Measurements from ENCODE around the gene SLC16A10.

Gene SLC16A10

GRCh38 chr6:111204305-111204704 lies 117.0 kb downstream of the SLC16A10 start:
- TF ChIP-seq ARNT (IDR thresholded peaks at IDR 0.05) = no peak
- TF ChIP-seq HDGF (IDR thresholded peaks at IDR 0.05; ENCODE audit: borderline replicate concordance) = no peak
- TF ChIP-seq CTBP1 (IDR thresholded peaks at IDR 0.05; ENCODE audit: borderline replicate concordance) = no peak
- no peak for TF ChIP-seq BHLHE40 (IDR thresholded peaks at IDR 0.05; ENCODE audit: borderline replicate concordance)
- no peak for TF ChIP-seq FOXK2 (IDR thresholded peaks at IDR 0.05)
- TF ChIP-seq LEF1 (IDR thresholded peaks at IDR 0.05; ENCODE audit: borderline replicate concordance) = no peak
- no peak for TF ChIP-seq FOXA1 (IDR thresholded peaks at IDR 0.05)
- no peak for TF ChIP-seq SUZ12 (IDR thresholded peaks at IDR 0.05)
- TF ChIP-seq, protein P1, sequence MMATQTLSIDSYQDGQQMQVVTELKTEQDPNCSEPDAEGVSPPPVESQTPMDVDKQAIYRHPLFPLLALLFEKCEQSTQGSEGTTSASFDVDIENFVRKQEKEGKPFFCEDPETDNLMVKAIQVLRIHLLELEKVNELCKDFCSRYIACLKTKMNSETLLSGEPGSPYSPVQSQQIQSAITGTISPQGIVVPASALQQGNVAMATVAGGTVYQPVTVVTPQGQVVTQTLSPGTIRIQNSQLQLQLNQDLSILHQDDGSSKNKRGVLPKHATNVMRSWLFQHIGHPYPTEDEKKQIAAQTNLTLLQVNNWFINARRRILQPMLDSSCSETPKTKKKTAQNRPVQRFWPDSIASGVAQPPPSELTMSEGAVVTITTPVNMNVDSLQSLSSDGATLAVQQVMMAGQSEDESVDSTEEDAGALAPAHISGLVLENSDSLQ (IDR thresholded peaks at IDR 0.05) = no peak
- TF ChIP-seq NFRKB (IDR thresholded peaks at IDR 0.05) = no peak
- no peak for TF ChIP-seq ZNF384 (IDR thresholded peaks at IDR 0.05)
- no peak for TF ChIP-seq TARDBP (IDR thresholded peaks at IDR 0.05)
- no peak for DNase-seq (ENCODE audit: extremely low spot score)
- CTCF ChIA-PET = no interaction called here
- POLR2A ChIA-PET = no interaction called here

- CTCF ChIA-PET = interaction anchor here (1.1 to 1.3 kb wide), 2 partner anchors 147 to 721 kb away, joined by 5 to 6 read pairs; no protein-coding TSS in a partner anchor
- no peak for DNase-seq (ENCODE audit: extremely low spot score)
- POLR2A ChIA-PET = no interaction called here
- TF ChIP-seq SUZ12 (IDR thresholded peaks at IDR 0.05) = no peak
- no peak for TF ChIP-seq SP1 (IDR thresholded peaks at IDR 0.05)
- no peak for TF ChIP-seq LEF1 (IDR thresholded peaks at IDR 0.05; ENCODE audit: borderline replicate concordance)
- TF ChIP-seq FOXM1 (IDR thresholded peaks at IDR 0.05; ENCODE audit: borderline replicate concordance) = no peak
Measured at GRCh38 chr6:111204881-111205280, 117.6 kb downstream of the SLC16A10 start.

DNA sequence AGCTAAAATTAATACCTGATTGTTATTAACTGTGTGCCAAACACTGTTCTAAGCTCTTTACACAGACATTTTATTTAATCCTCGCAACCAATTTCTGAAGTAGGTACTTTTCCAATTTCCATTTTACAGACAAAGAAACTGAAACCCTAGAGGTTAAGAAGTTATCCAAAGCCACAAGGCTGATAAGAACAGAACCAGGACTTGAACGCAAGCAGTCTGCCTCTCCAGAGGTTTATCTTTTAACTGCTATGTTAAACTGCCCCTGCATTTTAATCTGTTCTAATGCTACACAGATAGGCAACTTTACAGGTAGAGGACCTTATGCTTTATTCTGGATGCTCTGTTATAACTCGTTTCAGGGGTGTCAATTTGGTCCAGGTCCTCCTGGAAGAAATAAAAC lies 118.2 kb downstream of the SLC16A10 start:
- POLR2A ChIA-PET = no interaction called here
- no peak for TF ChIP-seq ELF4 (IDR thresholded peaks at IDR 0.05)
- TF ChIP-seq ZNF384 (IDR thresholded peaks at IDR 0.05) = no peak
- no peak for TF ChIP-seq BHLHE40 (IDR thresholded peaks at IDR 0.05; ENCODE audit: borderline replicate concordance)
- DNase-seq (ENCODE audit: extremely low spot score) = no peak
- CTCF ChIA-PET = interaction anchor here (1.1 to 1.3 kb wide), 2 partner anchors 148 to 722 kb away, joined by 5 to 6 read pairs; no protein-coding TSS in a partner anchor

- DNase-seq (ENCODE audit: extremely low spot score) = no peak
- ChIA-PET POLR2A (no interaction called here), CTCF (no interaction called here)
- TF ChIP-seq ELF4 (IDR thresholded peaks at IDR 0.05) (no peak), LEF1 (IDR thresholded peaks at IDR 0.05; ENCODE audit: borderline replicate concordance) (no peak), HDGF (IDR thresholded peaks at IDR 0.05; ENCODE audit: borderline replicate concordance) (no peak), TARDBP (IDR thresholded peaks at IDR 0.05) (no peak), CTBP1 (IDR thresholded peaks at IDR 0.05; ENCODE audit: borderline replicate concordance) (no peak), SP1 (IDR thresholded peaks at IDR 0.05) (no peak), FOXM1 (IDR thresholded peaks at IDR 0.05; ENCODE audit: borderline replicate concordance) (no peak), ARNT (IDR thresholded peaks at IDR 0.05) (no peak)
- TF ChIP-seq, protein P1 (IDR thresholded peaks at IDR 0.05) = no peak
Measured at GRCh38 chr6:111207141-111207858, 120.0 kb downstream of the SLC16A10 start.

DNA sequence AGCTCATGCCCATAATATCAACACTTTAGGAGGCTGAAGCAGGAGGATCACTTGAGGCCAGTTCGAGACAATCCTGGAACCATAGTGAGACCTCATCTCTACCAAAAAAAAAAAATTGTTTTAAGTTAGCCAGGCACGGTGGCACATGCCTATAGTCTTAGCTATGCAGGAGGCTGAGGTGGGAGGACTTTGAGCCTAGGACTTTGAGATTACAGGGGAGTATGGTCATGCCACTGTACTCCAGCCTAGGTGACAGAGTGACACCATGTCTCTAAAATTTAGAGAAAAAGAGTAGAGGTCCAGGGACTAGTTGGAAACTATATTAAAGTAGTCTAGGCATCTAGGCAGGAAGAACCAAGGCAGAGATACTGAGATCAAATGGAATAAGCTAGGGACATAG lies 121.6 kb downstream of the SLC16A10 start:
- no peak for DNase-seq (ENCODE audit: extremely low spot score)
- POLR2A ChIA-PET = no interaction called here
- CTCF ChIA-PET = interaction anchor here (0.6 to 2.6 kb wide), 5 partner anchors 18 to 695 kb away, joined by 3 to 12 read pairs (median 3); no protein-coding TSS in a partner anchor
- TF ChIP-seq CTBP1 (IDR thresholded peaks at IDR 0.05; ENCODE audit: borderline replicate concordance) = no peak
- TF ChIP-seq FOXM1 (IDR thresholded peaks at IDR 0.05; ENCODE audit: borderline replicate concordance) = no peak
- TF ChIP-seq FOXA1 (IDR thresholded peaks at IDR 0.05) = no peak
- TF ChIP-seq FOXK2 (IDR thresholded peaks at IDR 0.05) = no peak
- TF ChIP-seq NFRKB (IDR thresholded peaks at IDR 0.05) = no peak
- TF ChIP-seq BHLHE40 (IDR thresholded peaks at IDR 0.05; ENCODE audit: borderline replicate concordance) = no peak
- TF ChIP-seq TARDBP (IDR thresholded peaks at IDR 0.05) = no peak
- TF ChIP-seq LEF1 (IDR thresholded peaks at IDR 0.05; ENCODE audit: borderline replicate concordance) = no peak
- TF ChIP-seq, protein P1 (IDR thresholded peaks at IDR 0.05) = no peak
- TF ChIP-seq ARNT (IDR thresholded peaks at IDR 0.05) = no peak
- TF ChIP-seq ELF4 (IDR thresholded peaks at IDR 0.05) = no peak
- no peak for TF ChIP-seq HDGF (IDR thresholded peaks at IDR 0.05; ENCODE audit: borderline replicate concordance)
- TF ChIP-seq ZNF384 (IDR thresholded peaks at IDR 0.05) = no peak

DNA sequence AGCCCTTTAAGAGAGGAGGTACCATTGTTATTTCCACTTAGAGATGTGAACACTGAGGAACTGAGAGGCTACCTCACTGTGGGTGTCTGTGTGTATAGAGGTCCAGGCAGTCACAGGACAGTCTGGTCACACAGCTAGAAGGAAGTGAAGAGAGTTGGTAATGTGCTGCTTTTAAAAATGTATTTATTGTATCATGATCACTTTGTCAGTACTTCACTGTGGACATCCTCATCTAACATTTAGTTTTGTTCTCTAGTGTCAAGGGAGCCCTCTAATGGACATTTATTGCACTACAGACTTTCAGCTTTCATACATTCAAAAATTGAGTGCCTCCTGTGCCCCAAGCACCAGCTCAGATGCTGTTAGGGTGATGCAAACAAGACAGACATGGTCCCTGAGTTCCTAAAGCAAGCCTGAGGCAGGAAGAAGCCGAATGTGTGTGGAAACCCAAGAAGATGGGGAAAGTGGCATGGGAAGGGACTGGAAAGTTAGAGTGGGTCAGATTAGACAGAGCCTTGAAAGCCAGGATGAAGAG lies 123.0 kb downstream of the SLC16A10 start:
- DNase-seq (ENCODE audit: extremely low spot score) = peak; percentile 71
- CTCF ChIA-PET = interaction anchor here (0.5 to 2.6 kb wide), 9 partner anchors 9 to 199 kb away, joined by 3 to 12 read pairs (median 4); a partner anchor contains a TSS
- POLR2A ChIA-PET = no interaction called here
- TF ChIP-seq L3MBTL2 (conservative IDR thresholded peaks at IDR 0.05) (no peak), ARNT (IDR thresholded peaks at IDR 0.05) (no peak), FOXK2 (IDR thresholded peaks at IDR 0.05) (no peak), CTBP1 (IDR thresholded peaks at IDR 0.05; ENCODE audit: borderline replicate concordance) (no peak), FOXM1 (IDR thresholded peaks at IDR 0.05; ENCODE audit: borderline replicate concordance) (no peak), HDGF (IDR thresholded peaks at IDR 0.05; ENCODE audit: borderline replicate concordance) (no peak), SP1 (IDR thresholded peaks at IDR 0.05) (no peak), LEF1 (IDR thresholded peaks at IDR 0.05; ENCODE audit: borderline replicate concordance) (no peak), TARDBP (IDR thresholded peaks at IDR 0.05) (no peak)
